ENCODE measurements around the gene WNT1.

The WNT1 gene

DNA sequence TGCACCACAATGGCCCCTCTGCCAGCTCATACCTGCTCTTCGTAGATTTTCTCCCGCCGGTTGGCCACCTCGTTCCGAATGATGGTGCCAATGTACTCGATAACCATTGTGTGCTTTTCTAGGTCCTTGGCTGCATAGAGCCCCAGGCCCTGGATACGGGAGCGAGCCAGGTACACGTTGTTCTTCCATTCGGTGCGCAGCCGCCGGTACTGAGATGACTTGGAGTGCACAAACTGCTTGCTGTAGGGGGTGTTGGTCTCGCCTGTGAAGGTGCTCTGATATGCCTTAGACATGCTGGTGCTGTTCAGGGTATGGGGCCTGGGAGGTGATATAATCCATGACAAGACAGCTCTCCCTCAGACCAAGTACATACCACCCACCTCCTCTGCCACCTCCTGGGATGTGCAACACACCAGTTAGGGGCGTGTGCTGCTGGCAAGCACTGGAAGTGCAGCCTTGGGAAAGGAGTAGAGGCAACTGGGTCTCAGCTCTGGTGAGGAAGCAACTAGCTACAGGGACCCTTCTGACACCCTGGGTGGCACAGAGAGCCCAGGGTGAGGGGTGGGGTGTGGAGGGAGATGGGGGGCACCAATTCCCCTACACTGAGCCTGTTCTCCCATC lies 44.5 kb downstream of the WNT1 start:
- Histone ChIP-seq H3K9me2 (replicated peaks; ENCODE audit: insufficient read depth, low read length) (no peaks in the 10 kb centered on the region), H3K4me3 (ENCODE audit: low read length) (no peak overlapping the region), H3K9me3 (replicated peaks; ENCODE audit: insufficient read depth, low read length) (no peaks in the 10 kb centered on the region), H3K4me1 (ENCODE audit: low read length) (0 out of 2 replicates have a peak, but pooled peaks cover 3% of the 10 kb centered on the region), H3K36me3 (replicated peaks; ENCODE audit: insufficient read depth, low read length) (no peaks in the 10 kb centered on the region; the same call in 1 of the 2 replicates), H3K27me3 (replicated peaks; ENCODE audit: insufficient read depth, low read length) (no peaks in the 10 kb centered on the region), H4K20me1 (ENCODE audit: insufficient read depth, low read length) (no peaks in the 10 kb centered on the region), H3K9ac (ENCODE audit: low read length) (no peak overlapping the region), H3K4me2 (ENCODE audit: low read depth, low read length) (no peak overlapping the region), H2AFZ (ENCODE audit: low read length) (no peak overlapping the region), H3F3A (ENCODE audit: insufficient read depth, low read length) (peaks cover 14% of the 10 kb centered on the region), H3K27ac (ENCODE audit: low read length) (no peak overlapping the region), H3K79me2 (ENCODE audit: low read length) (peaks cover 4% of the 10 kb centered on the region)
- no peak for DNase-seq
- TF ChIP-seq EZH2 (optimal IDR thresholded peaks at IDR 0.05; ENCODE audit: low read depth, low read length) (no peak), EZH2phosphoT487 (IDR thresholded peaks at IDR 0.05; ENCODE audit: low read length) (no peak)
- TF ChIP-seq, protein P1, sequence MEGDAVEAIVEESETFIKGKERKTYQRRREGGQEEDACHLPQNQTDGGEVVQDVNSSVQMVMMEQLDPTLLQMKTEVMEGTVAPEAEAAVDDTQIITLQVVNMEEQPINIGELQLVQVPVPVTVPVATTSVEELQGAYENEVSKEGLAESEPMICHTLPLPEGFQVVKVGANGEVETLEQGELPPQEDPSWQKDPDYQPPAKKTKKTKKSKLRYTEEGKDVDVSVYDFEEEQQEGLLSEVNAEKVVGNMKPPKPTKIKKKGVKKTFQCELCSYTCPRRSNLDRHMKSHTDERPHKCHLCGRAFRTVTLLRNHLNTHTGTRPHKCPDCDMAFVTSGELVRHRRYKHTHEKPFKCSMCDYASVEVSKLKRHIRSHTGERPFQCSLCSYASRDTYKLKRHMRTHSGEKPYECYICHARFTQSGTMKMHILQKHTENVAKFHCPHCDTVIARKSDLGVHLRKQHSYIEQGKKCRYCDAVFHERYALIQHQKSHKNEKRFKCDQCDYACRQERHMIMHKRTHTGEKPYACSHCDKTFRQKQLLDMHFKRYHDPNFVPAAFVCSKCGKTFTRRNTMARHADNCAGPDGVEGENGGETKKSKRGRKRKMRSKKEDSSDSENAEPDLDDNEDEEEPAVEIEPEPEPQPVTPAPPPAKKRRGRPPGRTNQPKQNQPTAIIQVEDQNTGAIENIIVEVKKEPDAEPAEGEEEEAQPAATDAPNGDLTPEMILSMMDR (IDR thresholded peaks at IDR 0.05; ENCODE audit: low read length) = no peak

DNA sequence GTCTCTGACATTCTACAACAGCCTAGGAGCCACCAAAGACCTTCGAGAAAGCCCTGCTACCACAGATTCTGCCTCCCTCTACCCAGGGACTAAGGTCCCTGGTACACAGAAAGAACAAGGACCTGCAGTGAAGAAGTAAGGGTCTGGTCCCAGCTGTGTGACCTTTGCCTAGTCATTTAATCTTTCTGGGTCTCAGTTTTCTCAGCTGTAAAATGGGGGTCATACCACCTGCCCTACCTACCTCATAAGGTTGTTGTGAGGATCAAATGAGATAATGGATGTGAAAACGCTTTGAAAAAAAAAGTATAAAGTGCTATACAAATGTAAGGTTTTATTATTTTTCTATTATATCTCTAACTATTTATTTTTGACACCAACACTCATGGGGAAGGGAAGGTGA lies 45.7 kb downstream of the WNT1 start:
- DNase-seq = no peak
- Histone ChIP-seq H3K4me3 (ENCODE audit: low read length) (no peak overlapping the region), H3K9ac (ENCODE audit: low read length) (no peak overlapping the region), H3K79me2 (ENCODE audit: low read length) (no peaks in the 10 kb centered on the region), H2AFZ (ENCODE audit: low read length) (no peak overlapping the region), H3K9me3 (replicated peaks; ENCODE audit: insufficient read depth, low read length) (no peaks in the 10 kb centered on the region), H3K4me2 (ENCODE audit: low read depth, low read length) (no peak overlapping the region), H3K27me3 (replicated peaks; ENCODE audit: insufficient read depth, low read length) (no peaks in the 10 kb centered on the region), H3K36me3 (replicated peaks; ENCODE audit: insufficient read depth, low read length) (no peaks in the 10 kb centered on the region; the same call in 1 of the 2 replicates), H3F3A (ENCODE audit: insufficient read depth, low read length) (peaks cover 6% of the 10 kb centered on the region; the same call in 1 of the 2 replicates), H3K4me1 (ENCODE audit: low read length) (0 out of 2 replicates have a peak, but pooled peaks cover 3% of the 10 kb centered on the region), H3K9me2 (replicated peaks; ENCODE audit: insufficient read depth, low read length) (no peaks in the 10 kb centered on the region), H3K27ac (ENCODE audit: low read length) (no peak overlapping the region), H4K20me1 (ENCODE audit: insufficient read depth, low read length) (no peaks in the 10 kb centered on the region)
- no peak for TF ChIP-seq EZH2 (optimal IDR thresholded peaks at IDR 0.05; ENCODE audit: low read depth, low read length)
- no peak for TF ChIP-seq EZH2phosphoT487 (IDR thresholded peaks at IDR 0.05; ENCODE audit: low read length)
- TF ChIP-seq, protein P1 (IDR thresholded peaks at IDR 0.05; ENCODE audit: low read length) = no peak

DNA sequence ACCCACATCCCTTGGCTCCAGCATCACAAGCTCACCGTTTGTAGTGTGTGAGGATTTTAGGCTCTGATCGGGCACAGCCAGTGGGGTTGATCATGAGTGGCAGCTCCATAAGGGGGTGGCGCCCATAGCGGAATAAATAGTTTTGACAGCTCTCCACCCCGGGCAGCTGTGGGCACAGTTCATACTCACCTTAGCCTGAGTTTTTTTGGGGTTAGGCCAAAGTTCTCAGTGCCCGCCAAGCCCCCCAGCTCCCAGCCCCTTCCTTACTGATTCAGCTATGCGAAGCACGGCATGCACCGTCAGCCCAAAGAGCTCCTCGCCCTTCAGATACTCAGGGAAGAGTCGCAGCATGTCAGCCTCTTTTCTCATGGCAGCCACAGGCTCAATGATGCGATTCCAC lies 46.4 kb downstream of the WNT1 start:
- Histone ChIP-seq H3K27ac (ENCODE audit: low read length) (no peak overlapping the region), H3K9me2 (replicated peaks; ENCODE audit: insufficient read depth, low read length) (no peaks in the 10 kb centered on the region), H3K4me2 (ENCODE audit: low read depth, low read length) (no peak overlapping the region), H3F3A (ENCODE audit: insufficient read depth, low read length) (peaks cover 5% of the 10 kb centered on the region; the same call in 1 of the 2 replicates), H3K27me3 (replicated peaks; ENCODE audit: insufficient read depth, low read length) (no peaks in the 10 kb centered on the region), H3K4me3 (ENCODE audit: low read length) (no peak overlapping the region), H3K4me1 (ENCODE audit: low read length) (0 out of 2 replicates have a peak, but pooled peaks cover 1% of the 10 kb centered on the region), H4K20me1 (ENCODE audit: insufficient read depth, low read length) (no peaks in the 10 kb centered on the region), H3K79me2 (ENCODE audit: low read length) (no peaks in the 10 kb centered on the region), H3K9ac (ENCODE audit: low read length) (no peak overlapping the region), H3K9me3 (replicated peaks; ENCODE audit: insufficient read depth, low read length) (no peaks in the 10 kb centered on the region), H2AFZ (ENCODE audit: low read length) (no peak overlapping the region), H3K36me3 (replicated peaks; ENCODE audit: insufficient read depth, low read length) (no peaks in the 10 kb centered on the region; the same call in 1 of the 2 replicates)
- DNase-seq = no peak
- TF ChIP-seq, protein P1 (IDR thresholded peaks at IDR 0.05; ENCODE audit: low read length) = no peak
- TF ChIP-seq EZH2phosphoT487 (IDR thresholded peaks at IDR 0.05; ENCODE audit: low read length) (no peak), EZH2 (optimal IDR thresholded peaks at IDR 0.05; ENCODE audit: low read depth, low read length) (no peak)
